Measurements from ENCODE around the gene LY9.

- TF ChIP-seq CTCF (conservative IDR thresholded peaks at IDR 0.05; ENCODE audit: low read depth, low read length) = no peak
- no peak for TF ChIP-seq EZH2 (IDR thresholded peaks at IDR 0.05; ENCODE audit: borderline replicate concordance, low read depth, low read length, poor library complexity, severe bottlenecking)
These were observed 59.4 kb downstream of the LY9 start for GRCh38 chr1:160855181-160855981.
